T follicular helper cell (primary cell): Measurements from ENCODE around the gene C2CD4B.

Source experiments
- DNase-seq: peaks from one replicate; pipeline ENCODE4 v3.0.0-alpha.2; 2020; ENCODE audit warnings: low read depth

C2CD4B gene

DNA sequence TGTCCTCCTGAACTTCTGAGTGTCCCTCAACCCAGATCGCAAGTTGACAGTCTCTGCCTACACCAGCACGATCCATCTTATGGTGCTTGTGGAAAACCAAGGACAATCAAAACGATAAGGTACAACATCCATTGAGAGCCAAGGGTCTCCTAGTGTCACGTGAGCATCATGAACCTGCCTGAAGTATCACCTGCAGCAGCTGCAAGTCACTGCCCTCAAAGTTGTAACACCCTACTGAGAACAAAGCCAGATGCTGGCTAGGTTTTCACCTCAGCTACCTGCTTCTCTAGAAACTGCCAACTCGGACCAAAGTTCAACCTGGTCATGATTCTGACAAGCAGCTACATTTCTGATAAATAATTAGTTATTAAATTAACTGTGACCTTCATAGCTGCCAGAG lies 17.5 kb downstream of the C2CD4B start:
- no peak for DNase-seq

DNA sequence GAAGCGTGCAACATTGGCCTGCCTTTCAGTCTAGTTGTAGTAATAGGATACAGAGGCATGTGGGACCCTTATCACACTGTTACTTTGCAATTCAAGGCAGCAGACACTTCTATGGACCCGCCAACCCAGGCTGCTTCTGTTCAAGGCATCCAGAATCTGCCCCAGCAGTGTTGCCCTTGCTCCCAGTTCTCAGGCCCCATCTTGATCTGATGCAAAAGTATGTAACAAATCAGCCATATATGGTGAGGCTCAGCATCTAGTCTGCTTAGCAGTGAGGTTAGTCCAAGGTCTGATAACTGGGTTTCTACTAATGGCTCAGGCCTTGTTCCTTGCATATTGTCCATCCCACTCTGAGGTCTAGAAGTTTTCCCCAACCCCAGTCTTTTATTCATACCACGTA lies 17.9 kb downstream of the C2CD4B start:
- no peak for DNase-seq

DNA sequence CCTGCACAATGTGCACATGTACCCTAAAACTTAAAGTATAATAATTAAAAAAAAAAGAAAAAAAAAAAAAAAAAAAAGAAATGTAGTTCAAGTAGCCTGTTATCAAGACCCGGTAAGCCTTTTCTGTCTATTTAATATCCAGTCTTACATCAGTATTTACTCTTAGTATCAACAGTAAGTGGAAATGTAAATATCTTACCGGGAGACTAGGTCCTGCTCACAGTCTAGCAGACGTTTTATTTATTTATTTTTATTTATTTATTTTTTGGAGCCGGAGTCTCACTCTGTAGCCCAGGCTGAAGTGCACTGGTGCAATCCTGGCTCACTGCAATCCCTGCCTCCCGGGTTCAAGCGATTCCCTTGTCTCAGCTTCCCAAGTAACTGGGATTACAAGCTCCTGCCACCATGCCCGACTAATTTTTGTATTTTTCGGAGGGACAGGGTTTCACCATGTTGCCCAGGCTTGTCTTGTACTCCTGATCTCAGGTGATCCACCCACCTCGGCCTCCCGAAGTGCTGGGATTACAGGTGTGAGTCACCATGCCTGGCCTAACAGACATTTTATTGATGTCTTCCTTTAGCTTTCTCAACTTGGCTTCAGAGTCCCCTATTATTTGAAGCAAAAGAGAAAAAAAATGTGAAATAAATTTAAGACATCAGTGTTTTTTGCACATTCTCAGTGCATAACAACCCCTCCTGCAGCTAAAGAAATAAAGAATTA lies 19.9 kb downstream of the C2CD4B start:
- no peak for DNase-seq

DNA sequence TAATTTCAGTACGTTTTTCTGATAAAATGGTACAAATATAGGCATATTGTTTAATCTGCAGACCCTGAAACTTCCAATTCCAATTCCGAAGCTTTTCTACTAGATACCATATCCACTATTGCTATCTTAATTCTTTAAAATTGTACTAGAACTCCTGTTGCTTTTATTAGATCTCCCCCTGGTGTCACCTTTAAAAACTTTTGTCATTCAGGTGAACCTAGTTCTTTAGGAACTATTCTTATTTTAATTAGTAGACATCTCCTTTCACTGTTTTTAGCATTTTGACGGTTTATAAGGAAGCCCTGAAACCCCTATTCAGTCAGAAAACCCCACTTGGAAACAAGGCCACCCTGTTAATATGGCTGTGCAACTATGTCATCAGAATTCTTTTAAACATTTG lies 22.3 kb downstream of the C2CD4B start:
- no peak for DNase-seq

DNA sequence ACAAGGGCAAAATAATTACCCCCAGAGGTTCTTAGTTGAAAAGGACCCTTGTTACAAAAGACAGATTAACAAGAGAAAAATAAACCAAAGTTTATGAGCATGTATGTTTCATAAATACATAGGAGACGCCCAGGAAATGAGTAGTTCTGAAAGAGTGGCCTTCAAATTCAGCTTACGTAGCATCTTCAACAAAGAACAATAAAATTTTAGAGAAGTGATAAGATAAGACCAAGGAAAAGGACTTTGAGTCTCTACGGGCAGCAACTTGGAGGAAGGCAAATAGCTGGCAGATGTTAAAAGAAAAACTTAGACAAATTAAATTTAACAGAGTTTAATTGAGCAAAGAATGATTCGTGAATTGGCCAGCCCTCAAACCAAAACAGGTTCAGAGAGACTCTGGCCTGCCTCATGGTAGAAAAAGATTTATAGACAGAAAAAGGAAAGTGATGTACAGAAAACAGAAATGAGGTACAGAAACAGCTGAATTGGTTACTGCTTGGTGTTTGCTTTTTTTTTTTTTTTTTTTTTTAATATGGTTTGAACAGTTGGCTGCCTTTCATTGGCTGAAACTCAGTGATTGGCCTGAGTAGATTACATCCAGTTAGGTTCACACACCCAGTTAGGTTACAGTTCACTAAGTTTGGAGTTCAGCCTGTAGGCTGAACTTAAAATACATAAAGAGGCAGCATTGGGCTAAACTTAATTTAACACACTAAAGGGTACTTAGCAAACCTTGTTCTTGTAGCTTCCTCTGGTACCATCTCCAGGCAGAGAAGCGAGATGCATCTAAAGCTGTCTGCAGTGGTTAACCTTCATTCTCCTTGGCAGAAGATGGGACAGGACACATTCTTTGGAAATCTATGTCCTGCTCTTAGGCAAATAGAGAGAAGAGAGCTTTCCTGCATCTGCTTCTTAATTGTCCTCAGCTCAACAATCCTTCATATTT lies 23.2 kb downstream of the C2CD4B start:
- DNase-seq = no peak

DNA sequence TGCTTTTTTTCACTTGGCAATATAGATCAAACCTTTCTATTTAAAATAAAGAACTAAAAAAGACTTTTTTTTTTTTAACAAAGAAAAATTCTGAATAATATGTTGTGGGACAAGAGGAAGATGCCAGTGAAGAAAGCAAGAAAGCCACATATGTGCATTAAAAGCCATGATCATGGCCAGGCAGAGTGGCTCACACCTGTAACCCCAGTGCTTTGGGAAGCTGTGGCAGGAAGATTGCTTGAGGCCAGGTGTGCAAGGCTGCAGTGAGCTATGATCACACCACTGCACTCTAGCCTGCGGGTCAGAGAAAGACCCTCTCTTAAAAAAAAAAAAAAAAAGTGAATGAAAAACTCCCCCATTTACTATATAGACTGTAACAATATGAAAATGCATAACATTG lies 23.9 kb downstream of the C2CD4B start:
- DNase-seq = no peak

DNA sequence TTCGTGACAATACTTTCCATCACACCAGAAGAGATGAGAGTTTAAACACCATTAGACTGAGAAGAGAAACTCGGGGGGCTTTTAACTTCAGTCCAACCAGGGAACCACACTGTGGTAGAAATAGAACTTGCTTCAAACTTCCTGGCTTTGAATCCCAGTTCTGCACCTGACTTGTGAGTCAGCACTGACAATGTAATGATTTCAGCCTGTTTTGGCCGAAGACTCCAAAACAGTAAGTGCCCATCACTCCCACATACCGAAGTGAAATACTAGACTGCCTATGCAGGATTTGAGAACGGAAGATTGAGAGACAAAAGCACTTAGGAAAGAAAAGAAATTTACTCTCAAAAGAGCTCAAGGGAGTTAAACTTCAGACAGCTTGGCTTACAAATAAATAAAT lies 27.0 kb downstream of the C2CD4B start:
- DNase-seq = no peak

DNA sequence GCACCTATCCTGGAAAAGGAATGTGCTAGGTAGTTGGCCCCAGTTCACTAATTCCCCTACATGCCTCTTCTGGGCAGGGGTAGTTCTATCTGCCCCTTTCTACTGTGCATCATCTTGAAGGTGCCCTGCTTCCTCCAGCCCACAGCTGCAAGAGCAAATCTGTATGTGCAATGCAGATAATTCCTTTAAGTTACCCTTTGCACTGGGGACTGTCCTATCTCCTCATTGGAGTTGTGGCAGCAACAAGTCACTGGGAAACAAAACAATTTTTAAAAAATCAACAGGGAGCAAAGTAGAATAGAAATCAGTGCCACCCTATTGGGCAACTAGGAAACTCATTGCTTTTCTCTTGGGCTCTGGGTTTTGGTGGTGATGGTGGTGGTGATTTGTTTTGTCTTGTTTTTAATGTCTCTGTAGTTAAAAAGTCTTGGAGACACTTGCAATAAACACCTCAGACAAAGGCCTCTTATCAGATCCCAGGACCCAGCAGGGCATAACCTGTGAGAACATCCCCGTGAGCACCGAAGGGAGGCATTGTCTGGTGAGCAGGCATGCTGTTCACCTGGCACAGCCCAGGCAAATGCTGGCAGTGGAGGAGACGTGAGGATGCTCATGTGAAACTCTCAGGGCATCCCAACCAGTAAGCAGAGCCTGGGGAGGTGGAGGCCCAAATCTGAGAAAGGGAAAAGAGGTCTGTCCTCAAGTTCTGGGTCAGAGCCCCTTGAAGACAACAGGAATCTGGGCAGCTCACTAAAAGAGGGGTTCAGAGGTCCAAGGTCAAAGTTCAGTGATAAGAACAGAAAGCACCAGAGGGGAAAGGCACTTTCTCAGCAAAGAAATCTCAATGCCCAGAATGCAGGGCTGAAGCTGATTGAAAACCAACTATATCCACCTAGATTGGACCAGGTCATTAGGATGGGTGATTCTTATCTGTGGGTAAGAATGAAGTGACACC lies 27.9 kb downstream of the C2CD4B start:
- DNase-seq = no peak

DNA sequence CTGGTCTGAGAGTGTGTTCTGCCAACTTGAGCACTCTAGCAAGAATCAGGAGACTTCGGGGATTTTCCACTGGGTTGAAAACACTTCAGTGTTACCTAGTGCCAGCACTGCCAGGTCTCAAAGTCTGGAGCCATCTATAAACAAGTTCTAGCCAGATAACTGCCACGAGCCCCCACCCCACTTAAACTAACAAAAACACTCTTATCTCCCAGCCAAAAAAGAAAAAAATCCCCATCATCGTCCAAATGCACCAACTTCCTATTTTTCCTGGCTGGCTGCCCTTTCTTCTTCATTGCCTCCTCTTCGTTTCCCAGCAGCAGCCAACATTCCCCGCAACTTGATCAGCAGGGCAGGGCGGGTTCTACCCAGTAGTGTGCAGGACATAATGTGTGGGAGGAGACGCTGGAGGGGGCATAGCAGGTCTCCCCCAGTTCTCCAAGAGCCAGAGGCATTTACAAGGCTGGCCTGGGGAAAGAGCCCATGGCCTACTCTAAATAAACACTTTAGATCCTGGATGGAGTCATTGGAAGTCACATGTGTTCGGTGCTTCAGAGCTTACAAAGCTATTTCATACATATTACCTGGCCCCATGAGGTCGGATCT lies 29.5 kb downstream of the C2CD4B start:
- DNase-seq = no peak

DNA sequence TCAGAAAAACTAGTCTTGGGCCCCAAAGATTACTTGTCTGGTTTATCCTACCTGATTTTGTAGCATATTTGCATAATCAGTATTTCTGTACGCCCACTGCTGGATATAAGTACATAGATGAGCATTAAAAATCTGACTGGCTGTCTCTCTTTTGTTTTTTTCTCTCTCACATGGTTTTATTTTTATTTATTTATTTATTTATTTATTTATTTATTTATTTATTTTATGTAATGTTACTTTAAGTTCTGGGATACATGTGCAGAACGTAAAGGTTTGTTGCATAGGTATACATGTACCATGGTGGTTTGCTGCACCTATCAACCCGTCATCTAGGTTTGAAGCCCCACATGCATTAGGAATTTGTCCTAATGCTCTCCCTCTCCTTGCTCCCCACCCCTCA lies 31.9 kb downstream of the C2CD4B start:
- DNase-seq = no peak

DNA sequence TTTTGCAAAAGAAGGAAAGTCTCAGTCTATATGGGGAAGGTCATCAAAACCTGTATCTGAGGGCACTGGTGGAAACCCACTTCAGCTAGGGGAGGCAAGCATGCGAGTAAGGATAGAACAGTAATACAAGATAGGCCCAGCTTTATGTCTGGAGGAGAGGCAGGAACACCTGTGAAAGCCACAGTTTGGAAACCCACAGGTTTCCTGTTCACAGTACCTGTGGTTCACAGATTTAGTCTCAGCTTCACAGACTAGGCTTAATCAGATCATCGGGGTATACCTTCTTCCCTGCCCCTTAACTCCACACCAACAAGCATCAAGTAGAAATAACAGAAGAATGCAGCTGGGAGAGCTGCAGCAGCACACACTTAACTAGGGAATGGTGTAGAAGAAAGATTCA lies 36.2 kb downstream of the C2CD4B start:
- DNase-seq = no peak

DNA sequence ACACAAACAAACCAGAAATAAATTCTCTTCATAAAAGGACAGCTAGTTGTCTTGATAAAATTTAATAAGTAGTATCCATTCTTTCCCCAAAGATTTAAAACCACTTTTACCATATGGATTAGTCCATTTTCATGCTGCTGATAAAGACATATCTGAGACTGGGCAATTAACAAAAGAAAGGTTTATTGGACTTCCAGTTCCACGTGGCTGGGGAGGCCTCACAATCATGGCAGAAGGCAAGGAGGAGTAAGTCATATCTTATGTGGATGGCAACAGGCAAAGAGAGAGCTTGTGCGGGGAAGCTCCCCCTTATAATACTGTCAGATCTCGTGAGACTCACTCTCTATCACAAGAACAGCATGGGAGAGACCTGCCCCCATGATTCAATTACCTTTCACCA lies 38.7 kb downstream of the C2CD4B start:
- DNase-seq = no peak

DNA sequence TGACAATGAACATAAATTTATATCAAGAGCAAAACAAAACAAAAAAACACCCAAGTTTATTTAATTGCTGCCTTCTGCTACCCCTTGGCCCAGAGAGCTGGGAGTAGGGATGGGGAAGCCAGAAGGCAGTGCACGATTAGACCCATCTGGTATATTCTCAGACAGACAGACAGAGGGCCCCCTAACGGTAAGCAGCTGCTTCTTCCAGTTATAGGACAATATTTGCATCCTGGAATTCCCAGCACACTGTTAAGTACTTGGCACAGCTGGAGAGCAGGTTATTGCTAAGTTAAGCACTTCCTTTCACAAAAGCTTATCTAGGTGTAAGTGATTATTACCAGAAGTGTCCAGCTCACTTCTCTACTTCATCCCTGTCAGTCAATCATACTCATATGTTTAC lies 39.3 kb downstream of the C2CD4B start:
- DNase-seq = no peak

DNA sequence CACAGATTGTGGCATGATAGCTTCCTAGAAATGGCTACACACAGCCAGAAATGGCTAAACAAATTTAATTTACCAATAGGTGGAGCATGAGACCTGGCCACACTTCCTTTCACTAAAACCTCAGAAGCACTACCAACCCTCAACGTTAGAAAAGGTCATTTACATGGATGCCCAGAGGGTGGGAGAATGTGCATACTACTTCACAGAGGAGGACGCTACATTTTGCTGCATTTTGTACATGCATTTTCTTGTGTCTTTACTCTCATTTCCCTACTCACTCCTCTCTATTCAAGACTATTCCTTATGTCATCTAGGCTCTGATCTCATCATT lies 40.1 kb downstream of the C2CD4B start:
- no peak for DNase-seq

DNA sequence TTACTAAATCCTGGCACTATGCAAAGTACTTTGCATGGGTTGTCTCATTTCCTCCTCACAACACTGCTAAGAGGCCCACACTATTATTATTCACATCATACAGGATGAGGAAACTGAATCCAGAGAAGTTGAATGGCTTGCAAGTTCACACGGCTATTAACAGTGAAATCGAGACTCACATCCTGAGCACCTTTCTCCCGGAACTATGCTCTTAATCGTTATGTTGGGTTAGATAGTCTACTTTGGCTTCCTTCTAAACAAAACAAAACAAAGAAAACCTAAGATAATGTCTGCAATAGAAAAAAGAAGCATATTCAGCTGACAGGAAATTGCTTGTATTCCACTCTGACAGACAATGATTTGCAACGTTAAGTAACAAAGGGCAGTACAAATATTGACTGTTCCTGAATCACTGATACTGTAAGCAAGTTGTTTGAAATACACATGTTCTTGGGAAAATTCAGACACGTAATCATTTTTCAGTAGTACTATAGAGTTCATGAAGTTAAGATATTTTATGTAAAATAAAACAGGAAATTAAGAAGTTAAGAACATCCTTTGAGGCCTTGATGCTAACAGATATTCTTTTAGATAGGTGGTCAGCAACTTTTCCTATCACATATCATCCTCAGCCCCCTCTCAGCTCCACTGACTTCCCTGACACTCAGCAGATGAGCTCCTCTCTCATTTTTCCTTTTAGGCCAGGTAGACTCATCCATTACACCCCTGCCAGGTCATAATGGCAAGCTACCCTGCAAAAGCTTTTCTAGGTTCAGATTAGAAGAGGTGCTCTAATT lies 40.7 kb downstream of the C2CD4B start:
- DNase-seq = no peak

DNA sequence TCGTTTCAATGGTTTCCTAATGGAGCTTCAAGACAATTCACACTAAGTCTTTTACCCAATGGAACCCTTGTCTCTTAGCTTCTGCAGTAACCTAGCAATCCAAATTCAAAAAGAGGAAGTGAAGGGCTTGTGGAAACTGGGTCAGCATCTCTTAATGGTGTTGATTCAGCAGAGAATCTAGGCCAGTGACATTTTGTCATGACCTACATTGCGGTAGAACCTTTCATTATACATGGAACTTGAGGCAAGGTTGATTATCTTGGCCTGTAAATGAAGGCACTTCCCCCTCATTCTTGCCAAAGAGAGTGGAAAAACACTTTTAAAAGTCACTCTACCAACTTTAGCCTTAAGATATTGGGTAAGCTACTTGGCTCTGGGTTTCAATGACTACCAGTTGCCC lies 42.8 kb downstream of the C2CD4B start:
- no peak for DNase-seq

DNA sequence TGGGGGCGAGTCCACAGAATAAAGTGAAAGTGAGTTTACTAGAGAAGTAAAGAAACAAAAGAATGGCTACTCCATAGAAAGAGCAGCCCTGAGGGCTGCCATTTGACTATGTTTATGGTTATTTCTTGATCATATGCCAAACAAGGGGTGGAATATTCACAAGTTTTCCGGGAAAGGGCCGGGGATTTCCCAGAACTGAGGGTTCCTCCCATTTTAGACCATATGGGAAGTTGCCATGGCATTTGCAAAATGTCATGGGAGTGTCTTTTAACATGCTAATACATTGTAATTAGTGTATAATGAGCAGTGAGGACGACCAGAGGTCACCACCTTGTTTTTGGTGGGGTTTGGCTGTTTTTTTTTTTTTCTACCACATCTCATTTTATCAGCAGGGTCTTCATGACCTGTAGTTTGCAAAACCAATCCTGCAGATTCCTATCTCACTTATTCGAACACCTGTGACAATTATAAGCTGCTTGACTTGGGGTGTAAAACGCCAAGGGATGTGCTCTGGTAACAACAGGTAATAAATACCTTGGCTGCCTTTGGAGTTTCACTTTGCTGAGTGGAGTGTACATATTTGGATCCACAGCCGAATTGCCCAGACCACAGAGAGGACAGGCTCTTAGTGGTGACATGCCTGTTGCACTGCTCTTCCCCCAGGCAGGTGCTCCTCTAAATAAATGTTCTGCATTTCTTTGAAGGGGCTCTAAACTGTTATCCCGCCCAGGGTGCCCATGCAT lies 43.6 kb downstream of the C2CD4B start:
- no peak for DNase-seq

DNA sequence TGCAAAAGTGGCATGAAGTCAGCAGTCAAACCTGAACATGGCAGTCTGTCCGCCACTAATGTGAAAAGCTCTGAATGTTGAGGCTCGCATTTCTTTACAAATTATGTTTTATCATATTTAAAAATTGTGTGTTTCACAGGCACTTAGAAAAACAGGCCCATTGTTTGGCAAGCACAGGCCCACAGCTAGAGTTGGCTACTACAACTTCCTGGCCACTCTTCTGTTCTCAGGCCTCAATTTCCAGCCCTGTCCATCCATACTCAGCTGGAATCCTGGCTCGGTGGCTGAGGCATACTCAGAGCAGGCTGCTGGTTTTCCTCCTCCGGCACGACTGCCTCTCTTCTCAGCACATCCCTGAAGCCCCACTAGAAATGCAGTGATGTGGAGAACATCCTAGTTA lies 44.3 kb downstream of the C2CD4B start:
- DNase-seq = no peak

DNA sequence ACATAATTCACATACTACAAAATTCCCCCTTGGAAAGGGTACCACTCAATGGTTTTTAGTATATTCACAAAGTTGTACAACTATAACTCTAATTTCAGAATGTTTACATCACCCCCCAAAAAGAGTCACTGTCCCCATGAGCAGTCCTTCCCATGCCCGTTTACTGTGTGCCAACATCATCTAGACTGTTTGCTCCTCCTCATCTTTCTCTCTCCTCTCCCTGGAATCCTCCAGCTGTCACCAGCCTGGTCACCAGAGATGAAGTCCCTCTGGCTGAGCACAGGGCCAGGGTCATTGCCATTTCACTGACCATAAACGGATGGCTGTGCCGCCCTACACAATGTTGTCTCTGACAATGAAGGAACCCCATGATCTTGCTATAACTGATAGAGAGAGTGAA lies 45.2 kb downstream of the C2CD4B start:
- DNase-seq = no peak

DNA sequence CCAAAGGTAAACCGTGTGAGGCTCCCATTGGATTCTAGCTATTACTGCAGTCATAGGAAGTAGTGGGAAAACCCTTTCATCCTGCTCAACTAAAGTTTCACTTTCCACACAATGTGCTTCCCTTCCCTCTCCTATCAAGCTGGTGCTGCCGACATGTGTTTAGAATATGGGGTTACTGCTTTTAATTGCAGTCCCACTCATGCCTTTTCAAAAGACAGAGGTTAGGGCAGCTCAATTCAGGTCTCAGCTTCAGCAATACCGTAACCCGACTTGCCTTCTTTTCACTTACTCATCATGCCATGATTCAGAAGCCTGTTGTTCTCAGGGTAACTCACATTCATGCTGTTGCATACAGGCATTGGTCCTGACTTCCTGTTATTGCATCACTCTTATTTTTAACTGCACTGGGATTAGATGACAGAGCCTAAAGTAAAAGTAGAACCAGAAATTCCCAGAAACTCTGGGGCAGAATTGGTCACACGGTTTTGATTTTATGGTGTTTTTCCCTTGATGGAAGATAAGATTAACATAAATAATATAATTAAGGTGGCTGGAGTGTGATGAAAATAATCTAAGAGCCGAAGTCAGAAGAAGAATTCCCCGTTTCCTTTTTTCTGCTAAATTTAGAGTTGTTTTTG lies 45.7 kb downstream of the C2CD4B start:
- DNase-seq = no peak
